ENCODE results near the gene NPC1.

NPC1 gene

GRCh38 chr18:23586249-23587196 is at the start of gene NPC1:
Gene NPC1 (minus strand): TSS chr18:23586506. CDS start chr18:23586343, 163 bp downstream.
- H3K36me3 Mint-ChIP-seq, result peaks cover 26% of the 10 kb centered on the region
- H3K4me1 Mint-ChIP-seq, result peaks cover 42% of the 10 kb centered on the region
- H3K9me3 Mint-ChIP-seq, result no peaks in the 10 kb centered on the region
- peak; percentile 95 for DNase-seq
- H3K27ac Mint-ChIP-seq, result peak within 1 kb of the TSS; percentile 97
- peaks cover 32% of the 10 kb centered on the region for H3K27me3 Mint-ChIP-seq
- H3K4me3 Mint-ChIP-seq, result peak within 1 kb of the TSS; percentile 93
- CTCF ChIA-PET, result interaction anchor here (0.9 to 4.8 kb wide), 6 partner anchors 47 to 225 kb away, joined by 3 to 20 read pairs (median 8); no protein-coding TSS in a partner anchor

- H3K27ac Mint-ChIP-seq, result no peak overlapping the region
- CTCF ChIA-PET, result interaction anchor here (0.9 kb wide), 1 partner anchor 67 kb away, joined by 6 read pairs; no protein-coding TSS in a partner anchor
- H3K4me3 Mint-ChIP-seq, result no peak overlapping the region
- H3K27me3 Mint-ChIP-seq, result peaks cover 31% of the 10 kb centered on the region
- H3K36me3 Mint-ChIP-seq, result no peaks in the 10 kb centered on the region
- no peaks in the 10 kb centered on the region for H3K9me3 Mint-ChIP-seq
- no peak for DNase-seq
- H3K4me1 Mint-ChIP-seq, result peaks cover 14% of the 10 kb centered on the region
These were observed 49.7 kb upstream of the NPC1 start for GRCh38 chr18:23636071-23636399.

GRCh38 chr18:23635283-23636070 is 49.2 kb upstream of the NPC1 start:
- Mint-ChIP-seq H3K4me3 (no peak overlapping the region), H3K27me3 (peaks cover 34% of the 10 kb centered on the region), H3K4me1 (peaks cover 14% of the 10 kb centered on the region), H3K9me3 (no peaks in the 10 kb centered on the region), H3K36me3 (no peaks in the 10 kb centered on the region), H3K27ac (no peak overlapping the region)
- CTCF ChIA-PET, result interaction anchor here (0.9 to 1.8 kb wide), 3 partner anchors 12 to 68 kb away, joined by 3 to 6 read pairs (median 6); no protein-coding TSS in a partner anchor
- no peak for DNase-seq

- Mint-ChIP-seq H3K36me3 (no peaks in the 10 kb centered on the region), H3K27ac (no peak overlapping the region), H3K4me1 (peaks cover 14% of the 10 kb centered on the region), H3K4me3 (no peak overlapping the region), H3K27me3 (peaks cover 28% of the 10 kb centered on the region), H3K9me3 (no peaks in the 10 kb centered on the region)
- CTCF ChIA-PET, result interaction anchor here (1.0 to 1.8 kb wide), 2 partner anchors 11 to 13 kb away, joined by 3 to 6 read pairs; no protein-coding TSS in a partner anchor
- no peak for DNase-seq
These were observed 48.4 kb upstream of the NPC1 start for GRCh38 chr18:23634692-23635091.

- DNase-seq, result no peak
- Mint-ChIP-seq H3K4me3 (no peak overlapping the region), H3K27ac (no peak overlapping the region), H3K9me3 (no peaks in the 10 kb centered on the region), H3K27me3 (peaks cover 30% of the 10 kb centered on the region), H3K36me3 (no peaks in the 10 kb centered on the region), H3K4me1 (peaks cover 14% of the 10 kb centered on the region)
- CTCF ChIA-PET, result no interaction called here
These were observed 46.3 kb upstream of the NPC1 start for GRCh38 chr18:23632615-23633014.

- no peak overlapping the region for H3K27ac Mint-ChIP-seq
- H3K27me3 Mint-ChIP-seq, result peaks cover 30% of the 10 kb centered on the region
- CTCF ChIA-PET, result no interaction called here
- no peaks in the 10 kb centered on the region for H3K36me3 Mint-ChIP-seq
- H3K4me1 Mint-ChIP-seq, result peaks cover 15% of the 10 kb centered on the region
- H3K4me3 Mint-ChIP-seq, result no peak overlapping the region
- no peaks in the 10 kb centered on the region for H3K9me3 Mint-ChIP-seq
- no peak for DNase-seq
These were observed 45.4 kb upstream of the NPC1 start for GRCh38 chr18:23631746-23632145.

- Mint-ChIP-seq H3K27ac (no peak overlapping the region), H3K36me3 (no peaks in the 10 kb centered on the region), H3K9me3 (no peaks in the 10 kb centered on the region), H3K27me3 (peaks cover 30% of the 10 kb centered on the region), H3K4me3 (no peak overlapping the region), H3K4me1 (peaks cover 19% of the 10 kb centered on the region)
- no peak for DNase-seq
- CTCF ChIA-PET, result no interaction called here
These were observed 45.0 kb upstream of the NPC1 start for GRCh38 chr18:23631312-23631711.

- H3K4me3 Mint-ChIP-seq, result no peak overlapping the region
- no peaks in the 10 kb centered on the region for H3K9me3 Mint-ChIP-seq
- peaks cover 9% of the 10 kb centered on the region for H3K4me1 Mint-ChIP-seq
- H3K27ac Mint-ChIP-seq, result no peak overlapping the region
- CTCF ChIA-PET, result interaction anchor here (0.6 to 1.6 kb wide), 7 partner anchors 8 to 547 kb away, joined by 3 to 5 read pairs (median 3); no protein-coding TSS in a partner anchor
- no peaks in the 10 kb centered on the region for H3K36me3 Mint-ChIP-seq
- H3K27me3 Mint-ChIP-seq, result peaks cover 23% of the 10 kb centered on the region
- DNase-seq, result no peak
These were observed 43.2 kb upstream of the NPC1 start for GRCh38 chr18:23629444-23629946.

GRCh38 chr18:23627970-23628369 is 41.7 kb upstream of the NPC1 start:
- H3K27ac Mint-ChIP-seq, result no peak overlapping the region
- CTCF ChIA-PET, result interaction anchor here (0.7 to 1.6 kb wide), 5 partner anchors 10 to 490 kb away, joined by 3 to 5 read pairs (median 4); no protein-coding TSS in a partner anchor
- no peaks in the 10 kb centered on the region for H3K36me3 Mint-ChIP-seq
- H3K27me3 Mint-ChIP-seq, result peaks cover 19% of the 10 kb centered on the region
- H3K9me3 Mint-ChIP-seq, result no peaks in the 10 kb centered on the region
- H3K4me1 Mint-ChIP-seq, result peaks cover 7% of the 10 kb centered on the region
- H3K4me3 Mint-ChIP-seq, result no peak overlapping the region
- no peak for DNase-seq

- Mint-ChIP-seq H3K4me1 (peaks cover 7% of the 10 kb centered on the region), H3K36me3 (no peaks in the 10 kb centered on the region), H3K9me3 (no peaks in the 10 kb centered on the region), H3K4me3 (no peak overlapping the region), H3K27me3 (peaks cover 22% of the 10 kb centered on the region), H3K27ac (no peak overlapping the region)
- no peak for DNase-seq
- CTCF ChIA-PET, result interaction anchor here (1.3 to 1.6 kb wide), 3 partner anchors 74 to 292 kb away, joined by 3 to 5 read pairs (median 4); no protein-coding TSS in a partner anchor
These were observed 41.0 kb upstream of the NPC1 start for GRCh38 chr18:23627321-23627720.

- Mint-ChIP-seq H3K27ac (no peak overlapping the region), H3K27me3 (peaks cover 23% of the 10 kb centered on the region), H3K4me3 (no peak overlapping the region), H3K4me1 (peaks cover 7% of the 10 kb centered on the region), H3K9me3 (no peaks in the 10 kb centered on the region), H3K36me3 (no peaks in the 10 kb centered on the region)
- DNase-seq, result no peak
- CTCF ChIA-PET, result interaction anchor here (1.3 to 3.4 kb wide), 4 partner anchors 75 to 292 kb away, joined by 3 to 21 read pairs (median 4); no protein-coding TSS in a partner anchor
These were observed 40.4 kb upstream of the NPC1 start for GRCh38 chr18:23626451-23627279.

GRCh38 chr18:23623040-23623439 is 36.7 kb upstream of the NPC1 start:
- Mint-ChIP-seq H3K4me3 (no peak overlapping the region), H3K27me3 (peaks cover 46% of the 10 kb centered on the region), H3K36me3 (no peaks in the 10 kb centered on the region), H3K27ac (no peak overlapping the region), H3K4me1 (peaks cover 15% of the 10 kb centered on the region), H3K9me3 (no peaks in the 10 kb centered on the region)
- DNase-seq, result no peak
- CTCF ChIA-PET, result interaction anchor here (1.2 to 4.0 kb wide), 4 partner anchors 10 to 188 kb away, joined by 3 to 29 read pairs (median 16); no protein-coding TSS in a partner anchor

- CTCF ChIA-PET, result interaction anchor here (4.0 kb wide), 1 partner anchor 84 kb away, joined by 29 read pairs; no protein-coding TSS in a partner anchor
- peaks cover 59% of the 10 kb centered on the region for H3K27me3 Mint-ChIP-seq
- H3K36me3 Mint-ChIP-seq, result no peaks in the 10 kb centered on the region
- H3K27ac Mint-ChIP-seq, result no peak overlapping the region
- peak; percentile 23 for DNase-seq
- peaks cover 8% of the 10 kb centered on the region for H3K4me1 Mint-ChIP-seq
- peak overlapping the region; percentile 40 for H3K4me3 Mint-ChIP-seq
- no peaks in the 10 kb centered on the region for H3K9me3 Mint-ChIP-seq
These were observed 33.1 kb upstream of the NPC1 start for GRCh38 chr18:23619388-23619881.

All from activated naive CD4-positive, alpha-beta T cell treated with anti-CD3 and anti-CD28 coated beads, Interleukin-2, amount 10 ng/mL, durations not matched to agents 7 days and 5 days (primary cell).